GM23338 (cell line): ENCODE results near the gene NTM. TPM values are rescaled to one million over a fixed set of nuclear protein-coding genes. Genes with fewer than 3 reads are reported as not detected.

Experiments used
- ATAC-seq: fragments of 200-7000 bp; cut with Tn5 transposase; 3 replicates; pipeline ENCODE4 v1.9.1; 2020
- DNase-seq: peaks from one replicate; pipeline ENCODE4 v3.0.0-alpha.2; 2015; ENCODE audit warnings: low spot score
- H2AFZ ChIP-seq: fragments of 200-600 bp; sonication (generic); 2 replicates; pipeline ENCODE4 v1.8.0; 2016; ENCODE audit warnings: antibody characterized with exemption, mild to moderate bottlenecking, moderate library complexity
- H3F3A ChIP-seq: fragments of 200-600 bp; sonication (generic); replicated peaks from 2 replicates; pipeline ENCODE4 v1.8.0; 2017; ENCODE audit warnings: antibody characterized with exemption, mixed run types, low read depth
- H3K27ac ChIP-seq: fragments of 200-600 bp; sonication (generic); 2 replicates; pipeline ENCODE4 v1.6.1; 2016; ENCODE audit warnings: low read depth
- H3K27me3 ChIP-seq: fragments of 200-600 bp; sonication (generic); 2 replicates; pipeline ENCODE4 v1.8.0; 2016; ENCODE audit warnings: mild to moderate bottlenecking, mixed run types, moderate library complexity; ENCODE audit not compliant: insufficient read depth
- H3K36me3 ChIP-seq: fragments of 200-600 bp; sonication (generic); 2 replicates; pipeline ENCODE4 v1.8.0; 2016; ENCODE audit warnings: mild to moderate bottlenecking; ENCODE audit not compliant: insufficient read depth
- H3K4me1 ChIP-seq: fragments of 200-600 bp; sonication (generic); 2 replicates; pipeline ENCODE4 v1.8.0; 2016; ENCODE audit warnings: mild to moderate bottlenecking, moderate library complexity; ENCODE audit not compliant: insufficient read depth
- H3K4me2 ChIP-seq: fragments of 200-600 bp; sonication (generic); 2 replicates; pipeline ENCODE4 v1.7.1; 2017; ENCODE audit warnings: mixed run types
- H3K4me3 ChIP-seq: fragments of 200-600 bp; sonication (generic); 2 replicates; pipeline ENCODE4 v1.6.1; 2016; ENCODE audit warnings: mixed run types
- H3K79me2 ChIP-seq: fragments of 200-600 bp; sonication (generic); replicated peaks from 2 replicates; pipeline ENCODE4 v1.8.0; 2017; ENCODE audit warnings: mild to moderate bottlenecking; ENCODE audit not compliant: insufficient read depth
- H3K9me2 ChIP-seq: fragments of 200-600 bp; sonication (generic); 2 replicates; pipeline ENCODE4 v1.8.0; 2017; ENCODE audit not compliant: insufficient read depth
- H4K20me1 ChIP-seq: fragments of 200-600 bp; sonication (generic); replicated peaks from 2 replicates; pipeline ENCODE4 v1.8.0; 2017; ENCODE audit warnings: mild to moderate bottlenecking; ENCODE audit not compliant: insufficient read depth
- H3K27ac Mint-ChIP-seq: 2 replicates; pipeline ENCODE4 v1.8.0; 2020; ENCODE audit warnings: inconsistent platforms, mild to moderate bottlenecking, moderate library complexity, mixed read lengths
- H3K27me3 Mint-ChIP-seq: 3 replicates; pipeline ENCODE4 v1.8.0; 2022; ENCODE audit warnings: low read depth, mild to moderate bottlenecking, moderate library complexity, mixed read lengths, inconsistent platforms; ENCODE audit not compliant: insufficient read depth, poor library complexity
- H3K36me3 Mint-ChIP-seq: 3 replicates; pipeline ENCODE4 v1.8.0; 2021; ENCODE audit warnings: low read depth, mild to moderate bottlenecking, inconsistent platforms, moderate library complexity, mixed read lengths
- H3K4me1 Mint-ChIP-seq: 3 replicates; pipeline ENCODE4 v1.8.0; 2020; ENCODE audit warnings: mild to moderate bottlenecking, inconsistent platforms, mixed read lengths
- H3K4me3 Mint-ChIP-seq: 3 replicates; pipeline ENCODE4 v1.8.0; 2021; ENCODE audit warnings: moderate library complexity, mild to moderate bottlenecking, inconsistent platforms, mixed read lengths
- H3K9me3 Mint-ChIP-seq: 3 replicates; pipeline ENCODE4 v1.8.0; 2020; ENCODE audit warnings: moderate library complexity, mild to moderate bottlenecking, inconsistent platforms, mixed read lengths
- CREB1 ChIP-seq: fragments of 250-450 bp; sonication (Bioruptor Pico); IDR thresholded peaks from 2 replicates; pipeline ENCODE4 v1.5.0; 2020; ENCODE audit warnings: low read depth, mild to moderate bottlenecking, moderate library complexity
- EZH2 ChIP-seq: fragments of 200-600 bp; sonication (generic); IDR thresholded peaks from one replicate; pipeline ENCODE4 v1.8.0; 2017; ENCODE audit warnings: antibody characterized with exemption, mild to moderate bottlenecking, low read depth; ENCODE audit not compliant: unreplicated experiment
- EZH2phosphoT487 ChIP-seq: fragments of 200-600 bp; sonication (generic); IDR thresholded peaks from one replicate; pipeline ENCODE4 v1.8.1; 2018; ENCODE audit warnings: antibody characterized with exemption; ENCODE audit not compliant: unreplicated experiment
- JUNB ChIP-seq: IDR thresholded peaks from one replicate; pipeline ENCODE4 v1.6.1; 2016; ENCODE audit warnings: antibody characterized with exemption; ENCODE audit not compliant: unreplicated experiment
- NANOG ChIP-seq: IDR thresholded peaks from 2 replicates; pipeline ENCODE4 v1.6.1; 2016; ENCODE audit warnings: antibody characterized with exemption, borderline replicate concordance
- POLR2AphosphoS5 ChIP-seq: IDR thresholded peaks from 2 replicates; pipeline ENCODE4 v1.6.1; 2016; ENCODE audit warnings: antibody characterized with exemption, low read depth
- REST ChIP-seq: IDR thresholded peaks from one replicate; pipeline ENCODE4 v1.6.1; 2018; ENCODE audit warnings: antibody characterized with exemption; ENCODE audit not compliant: unreplicated experiment
- STAT1 ChIP-seq: IDR thresholded peaks from one replicate; pipeline ENCODE4 v1.6.1; 2016; ENCODE audit warnings: antibody characterized with exemption; ENCODE audit not compliant: unreplicated experiment
- ZNF114 ChIP-seq: fragments of 250-450 bp; sonication (Bioruptor Pico); IDR thresholded peaks from 2 replicates; pipeline ENCODE4 v1.5.0; 2020; ENCODE audit warnings: mild to moderate bottlenecking, moderate library complexity
- ZNF331 ChIP-seq: fragments of 250-450 bp; sonication (Bioruptor Pico); IDR thresholded peaks from 2 replicates; pipeline ENCODE4 v1.5.0; 2020; ENCODE audit warnings: low read depth, mild to moderate bottlenecking, moderate library complexity
- ZNF462 ChIP-seq: fragments of 250-450 bp; sonication (Bioruptor Pico); IDR thresholded peaks from 2 replicates; pipeline ENCODE4 v1.5.0; 2020; ENCODE audit warnings: mild to moderate bottlenecking, moderate library complexity
- polyA plus RNA-seq: library from polyadenylated mRNA; unstranded; fragments of >200 nt; fragmentation: Nextera tagmentation; extraction: Ambion mirVana; gene quantifications from 2 replicates; pipeline ENCODE4 v1.2.1, GENCODE V29; 2016
- total RNA-seq: library from RNA; depleted of rRNA; stranded (reverse); fragments of >200 nt; shearing (Covaris generic); gene quantifications from 2 replicates; pipeline ENCODE4 v1.2.3, GENCODE V29; 2014
- TF ChIP-seq, protein P1 (sequence below): IDR thresholded peaks from 2 replicates; pipeline ENCODE4 v1.6.1; 2016; ENCODE audit warnings: antibody characterized with exemption
- TF ChIP-seq, protein P2 (sequence below), 2 experiments: fragments of 200-600 bp in 1 of 2; sonication (generic) in 1 of 2; conservative IDR thresholded peaks; 2 replicates each; pipeline versions ENCODE4 v1.5.1 to v1.6.1; 2016 to 2017; ENCODE audit warnings: antibody characterized with exemption in 2 of 2, low read depth in 2 of 2, mild to moderate bottlenecking in 2 of 2, moderate library complexity in 1 of 2

Gene NTM
- total and polyA plus RNA-seq, 2 experiments from 2014 or later, result 10.6 to 14.6 TPM

DNA sequence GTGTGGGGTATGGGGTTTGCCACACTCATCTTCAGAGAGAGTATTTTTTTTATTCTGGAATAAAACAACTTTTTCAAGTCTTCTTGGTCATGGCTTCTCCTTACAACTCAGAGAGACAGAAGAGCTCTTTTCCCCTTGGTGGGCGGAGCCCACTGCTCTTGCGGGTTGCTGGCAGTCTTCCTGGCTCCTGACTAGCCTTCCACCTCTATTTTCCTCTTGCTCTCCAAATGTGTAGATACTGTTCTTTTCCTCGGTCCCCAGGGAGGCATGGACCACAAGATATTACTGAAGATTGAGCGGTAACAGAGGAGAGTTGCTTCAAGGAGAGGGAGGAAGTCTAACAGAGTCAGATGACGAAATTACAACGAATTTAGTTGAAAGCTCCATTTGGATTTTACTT is 210.6 kb downstream of the NTM start:
- no peaks in the 10 kb centered on the region for H3K36me3 Mint-ChIP-seq
- no peak for TF ChIP-seq NANOG
- TF ChIP-seq JUNB, result no peak
- TF ChIP-seq, protein P1, sequence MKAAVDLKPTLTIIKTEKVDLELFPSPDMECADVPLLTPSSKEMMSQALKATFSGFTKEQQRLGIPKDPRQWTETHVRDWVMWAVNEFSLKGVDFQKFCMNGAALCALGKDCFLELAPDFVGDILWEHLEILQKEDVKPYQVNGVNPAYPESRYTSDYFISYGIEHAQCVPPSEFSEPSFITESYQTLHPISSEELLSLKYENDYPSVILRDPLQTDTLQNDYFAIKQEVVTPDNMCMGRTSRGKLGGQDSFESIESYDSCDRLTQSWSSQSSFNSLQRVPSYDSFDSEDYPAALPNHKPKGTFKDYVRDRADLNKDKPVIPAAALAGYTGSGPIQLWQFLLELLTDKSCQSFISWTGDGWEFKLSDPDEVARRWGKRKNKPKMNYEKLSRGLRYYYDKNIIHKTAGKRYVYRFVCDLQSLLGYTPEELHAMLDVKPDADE, result no peak
- no peak for TF ChIP-seq POLR2AphosphoS5
- TF ChIP-seq, protein P2, sequence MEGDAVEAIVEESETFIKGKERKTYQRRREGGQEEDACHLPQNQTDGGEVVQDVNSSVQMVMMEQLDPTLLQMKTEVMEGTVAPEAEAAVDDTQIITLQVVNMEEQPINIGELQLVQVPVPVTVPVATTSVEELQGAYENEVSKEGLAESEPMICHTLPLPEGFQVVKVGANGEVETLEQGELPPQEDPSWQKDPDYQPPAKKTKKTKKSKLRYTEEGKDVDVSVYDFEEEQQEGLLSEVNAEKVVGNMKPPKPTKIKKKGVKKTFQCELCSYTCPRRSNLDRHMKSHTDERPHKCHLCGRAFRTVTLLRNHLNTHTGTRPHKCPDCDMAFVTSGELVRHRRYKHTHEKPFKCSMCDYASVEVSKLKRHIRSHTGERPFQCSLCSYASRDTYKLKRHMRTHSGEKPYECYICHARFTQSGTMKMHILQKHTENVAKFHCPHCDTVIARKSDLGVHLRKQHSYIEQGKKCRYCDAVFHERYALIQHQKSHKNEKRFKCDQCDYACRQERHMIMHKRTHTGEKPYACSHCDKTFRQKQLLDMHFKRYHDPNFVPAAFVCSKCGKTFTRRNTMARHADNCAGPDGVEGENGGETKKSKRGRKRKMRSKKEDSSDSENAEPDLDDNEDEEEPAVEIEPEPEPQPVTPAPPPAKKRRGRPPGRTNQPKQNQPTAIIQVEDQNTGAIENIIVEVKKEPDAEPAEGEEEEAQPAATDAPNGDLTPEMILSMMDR (conservative IDR thresholded peaks at IDR 0.05; ENCODE audit: low read depth in 2 of 2), result no peak
- TF ChIP-seq ZNF331, result no peak
- TF ChIP-seq CREB1 (CRISPR knock-in tag), result no peak
- TF ChIP-seq EZH2, result no peak
- no peak for TF ChIP-seq ZNF462
- no peak for TF ChIP-seq EZH2phosphoT487
- TF ChIP-seq STAT1, result no peak
- no peak for TF ChIP-seq REST
- no peak for TF ChIP-seq ZNF114 (CRISPR knock-in tag)
- no peak overlapping the region; the same call in 2 of the 3 replicates for H3K4me3 Mint-ChIP-seq
- Histone ChIP-seq H3K4me2 (no peak overlapping the region), H4K20me1 (peaks cover 3% of the 10 kb centered on the region; the same call in 1 of the 2 replicates), H2AFZ (0 out of 2 replicates have a peak overlapping the region, but pooled peaks have one; percentile 14), H3K79me2 (no peaks in the 10 kb centered on the region), H3K36me3 (no peaks in the 10 kb centered on the region), H3F3A (no peaks in the 10 kb centered on the region), H3K9me2 (0 out of 2 replicates have a peak, but pooled peaks cover under 1% of the 10 kb centered on the region), H3K27me3 (no peaks in the 10 kb centered on the region), H3K4me3 (no peak overlapping the region), H3K27ac (no peak overlapping the region), H3K4me1 (peaks cover 29% of the 10 kb centered on the region)
- DNase-seq, result no peak
- peaks cover 10% of the 10 kb centered on the region for H3K27me3 Mint-ChIP-seq
- H3K27ac Mint-ChIP-seq, result no peak overlapping the region
- H3K4me1 Mint-ChIP-seq, result peaks cover 54% of the 10 kb centered on the region
- ATAC-seq, result no peak
- H3K9me3 Mint-ChIP-seq, result no peaks in the 10 kb centered on the region; the same call in 2 of the 3 replicates
